Spleen (tissue), 7 donors: ENCODE data around the gene ABHD6.

ENCODE experiments used
- POLR2A ChIP-seq, 3 donors: fragments of 450-650 bp; IDR thresholded peaks; one replicate each; pipeline ENCODE4 v1.5.1; 2017; ENCODE audit warnings: antibody characterized with exemption in 3 of 3, mild to moderate bottlenecking in 1 of 3
- POLR2AphosphoS5 ChIP-seq, 3 donors: sonication (generic); formaldehyde crosslinking; IDR thresholded peaks; one replicate each; pipeline ENCODE4 v1.5.1; 2017; ENCODE audit warnings: antibody characterized with exemption in 3 of 3
- TF ChIP-seq, protein P1 (sequence below), 11 experiments: fragments of 200-600 bp in 7 of 11; fragments of 450-650 bp in 4 of 11; sonication (generic) in 4 of 11; IDR thresholded peaks in 8 of 11; conservative IDR thresholded peaks in 3 of 11; 1 replicate in 7 of 11; 2 replicates in 4 of 11; pipeline versions ENCODE4 v1.4.0 to v1.8.0; 2016 to 2021; ENCODE audit warnings: antibody characterized with exemption in 11 of 11, inconsistent platforms in 4 of 11, mild to moderate bottlenecking in 1 of 11
- donor health status: DM: no; HTN: no; CAD: no; lungs with moderate emphysema.
- donor health status: DM: no; HTN: no; CAD: no.
- donor health status: DM: no; HTN: no; CAD: no.

DNA sequence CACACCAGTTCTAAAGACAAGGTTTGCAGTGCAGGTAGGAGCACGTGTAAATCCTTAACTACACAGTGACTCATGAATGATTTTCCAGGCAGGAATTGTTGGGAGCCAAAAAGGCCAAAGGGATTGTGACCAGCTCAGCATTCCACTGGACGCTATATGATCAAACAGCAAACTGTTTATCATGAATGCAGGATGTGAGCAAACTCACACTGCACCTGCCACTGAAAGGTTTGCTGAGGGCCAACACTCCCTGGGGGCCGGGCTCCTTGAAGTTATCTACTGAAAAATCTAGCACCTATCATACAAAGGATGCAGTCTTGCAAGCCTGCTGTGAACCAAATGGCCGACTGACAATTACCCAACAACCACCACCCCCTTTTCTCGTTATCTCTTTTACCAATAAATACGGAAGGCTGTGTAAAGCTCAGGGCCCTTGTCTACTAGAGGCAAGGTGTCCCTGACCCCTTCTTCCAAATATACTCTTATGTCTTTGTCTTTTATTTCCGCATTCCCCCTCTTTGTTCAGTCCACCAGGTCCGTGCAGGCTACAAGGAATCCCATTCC, 15.3 kb upstream of the ABHD6 start:
- TF ChIP-seq, protein P1, sequence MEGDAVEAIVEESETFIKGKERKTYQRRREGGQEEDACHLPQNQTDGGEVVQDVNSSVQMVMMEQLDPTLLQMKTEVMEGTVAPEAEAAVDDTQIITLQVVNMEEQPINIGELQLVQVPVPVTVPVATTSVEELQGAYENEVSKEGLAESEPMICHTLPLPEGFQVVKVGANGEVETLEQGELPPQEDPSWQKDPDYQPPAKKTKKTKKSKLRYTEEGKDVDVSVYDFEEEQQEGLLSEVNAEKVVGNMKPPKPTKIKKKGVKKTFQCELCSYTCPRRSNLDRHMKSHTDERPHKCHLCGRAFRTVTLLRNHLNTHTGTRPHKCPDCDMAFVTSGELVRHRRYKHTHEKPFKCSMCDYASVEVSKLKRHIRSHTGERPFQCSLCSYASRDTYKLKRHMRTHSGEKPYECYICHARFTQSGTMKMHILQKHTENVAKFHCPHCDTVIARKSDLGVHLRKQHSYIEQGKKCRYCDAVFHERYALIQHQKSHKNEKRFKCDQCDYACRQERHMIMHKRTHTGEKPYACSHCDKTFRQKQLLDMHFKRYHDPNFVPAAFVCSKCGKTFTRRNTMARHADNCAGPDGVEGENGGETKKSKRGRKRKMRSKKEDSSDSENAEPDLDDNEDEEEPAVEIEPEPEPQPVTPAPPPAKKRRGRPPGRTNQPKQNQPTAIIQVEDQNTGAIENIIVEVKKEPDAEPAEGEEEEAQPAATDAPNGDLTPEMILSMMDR (IDR thresholded peaks at IDR 0.05 in 8 of 11, conservative IDR thresholded peaks at IDR 0.05 in 3 of 11) = no peak
- TF ChIP-seq POLR2AphosphoS5 (IDR thresholded peaks at IDR 0.05) = no peak
- no peak for TF ChIP-seq POLR2A (IDR thresholded peaks at IDR 0.05)
